Ishikawa (cell line): Measurements from ENCODE around the gene GRID2.

ENCODE experiments used
- CREB1 ChIP-seq: IDR thresholded peaks from 2 replicates; pipeline ENCODE4 v1.6.1; 2012; ENCODE audit warnings: low read depth
- EP300 ChIP-seq: IDR thresholded peaks from 2 replicates; pipeline ENCODE4 v1.6.1; 2012; ENCODE audit warnings: borderline replicate concordance
- RAD21 ChIP-seq: IDR thresholded peaks from 2 replicates; pipeline ENCODE4 v1.6.1; 2012; ENCODE audit warnings: low read depth
- TEAD4 ChIP-seq: IDR thresholded peaks from 2 replicates; pipeline ENCODE4 v1.6.1; 2012
- TF ChIP-seq, protein P1 (sequence below): IDR thresholded peaks from 2 replicates; pipeline ENCODE4 v1.6.1; 2012; ENCODE audit warnings: low read depth, mild to moderate bottlenecking
- TF ChIP-seq, protein P2 (sequence below): IDR thresholded peaks from 2 replicates; pipeline ENCODE4 v1.6.1; 2012
- TF ChIP-seq, protein P3 (sequence below): IDR thresholded peaks from 2 replicates; pipeline ENCODE4 v1.6.1; 2012

DNA sequence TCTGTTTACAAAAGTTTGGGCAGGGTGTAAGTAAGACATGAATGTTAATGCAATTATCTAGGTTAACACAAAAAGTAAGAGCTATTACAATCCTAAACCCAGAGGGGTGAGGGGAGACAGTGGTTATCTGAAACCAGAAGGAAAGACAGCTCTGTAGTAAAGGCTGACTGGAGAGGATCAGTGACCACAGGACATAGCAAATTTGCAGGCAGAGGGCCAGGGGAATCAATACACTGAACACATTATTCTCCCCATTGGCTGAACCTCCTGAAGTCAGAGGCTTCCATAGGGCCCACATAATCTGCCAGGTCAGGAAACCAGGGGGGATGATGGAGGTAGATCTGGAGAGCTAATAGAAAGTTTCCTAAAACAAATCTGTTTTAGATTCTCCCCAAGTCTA is 835.4 kb downstream of the GRID2 start:
- TF ChIP-seq EP300 (no peak), RAD21 (no peak), TEAD4 (no peak), CREB1 (no peak)
- TF ChIP-seq, protein P1, sequence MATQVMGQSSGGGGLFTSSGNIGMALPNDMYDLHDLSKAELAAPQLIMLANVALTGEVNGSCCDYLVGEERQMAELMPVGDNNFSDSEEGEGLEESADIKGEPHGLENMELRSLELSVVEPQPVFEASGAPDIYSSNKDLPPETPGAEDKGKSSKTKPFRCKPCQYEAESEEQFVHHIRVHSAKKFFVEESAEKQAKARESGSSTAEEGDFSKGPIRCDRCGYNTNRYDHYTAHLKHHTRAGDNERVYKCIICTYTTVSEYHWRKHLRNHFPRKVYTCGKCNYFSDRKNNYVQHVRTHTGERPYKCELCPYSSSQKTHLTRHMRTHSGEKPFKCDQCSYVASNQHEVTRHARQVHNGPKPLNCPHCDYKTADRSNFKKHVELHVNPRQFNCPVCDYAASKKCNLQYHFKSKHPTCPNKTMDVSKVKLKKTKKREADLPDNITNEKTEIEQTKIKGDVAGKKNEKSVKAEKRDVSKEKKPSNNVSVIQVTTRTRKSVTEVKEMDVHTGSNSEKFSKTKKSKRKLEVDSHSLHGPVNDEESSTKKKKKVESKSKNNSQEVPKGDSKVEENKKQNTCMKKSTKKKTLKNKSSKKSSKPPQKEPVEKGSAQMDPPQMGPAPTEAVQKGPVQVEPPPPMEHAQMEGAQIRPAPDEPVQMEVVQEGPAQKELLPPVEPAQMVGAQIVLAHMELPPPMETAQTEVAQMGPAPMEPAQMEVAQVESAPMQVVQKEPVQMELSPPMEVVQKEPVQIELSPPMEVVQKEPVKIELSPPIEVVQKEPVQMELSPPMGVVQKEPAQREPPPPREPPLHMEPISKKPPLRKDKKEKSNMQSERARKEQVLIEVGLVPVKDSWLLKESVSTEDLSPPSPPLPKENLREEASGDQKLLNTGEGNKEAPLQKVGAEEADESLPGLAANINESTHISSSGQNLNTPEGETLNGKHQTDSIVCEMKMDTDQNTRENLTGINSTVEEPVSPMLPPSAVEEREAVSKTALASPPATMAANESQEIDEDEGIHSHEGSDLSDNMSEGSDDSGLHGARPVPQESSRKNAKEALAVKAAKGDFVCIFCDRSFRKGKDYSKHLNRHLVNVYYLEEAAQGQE: no peak
- TF ChIP-seq, protein P2, sequence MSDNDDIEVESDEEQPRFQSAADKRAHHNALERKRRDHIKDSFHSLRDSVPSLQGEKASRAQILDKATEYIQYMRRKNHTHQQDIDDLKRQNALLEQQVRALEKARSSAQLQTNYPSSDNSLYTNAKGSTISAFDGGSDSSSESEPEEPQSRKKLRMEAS: no peak
- TF ChIP-seq, protein P3, sequence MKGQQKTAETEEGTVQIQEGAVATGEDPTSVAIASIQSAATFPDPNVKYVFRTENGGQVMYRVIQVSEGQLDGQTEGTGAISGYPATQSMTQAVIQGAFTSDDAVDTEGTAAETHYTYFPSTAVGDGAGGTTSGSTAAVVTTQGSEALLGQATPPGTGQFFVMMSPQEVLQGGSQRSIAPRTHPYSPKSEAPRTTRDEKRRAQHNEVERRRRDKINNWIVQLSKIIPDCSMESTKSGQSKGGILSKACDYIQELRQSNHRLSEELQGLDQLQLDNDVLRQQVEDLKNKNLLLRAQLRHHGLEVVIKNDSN: no peak
